GM19193 (cell line): ENCODE measurements around the gene C1QTNF8.

ENCODE experiments used
- POLR2A ChIP-seq: IDR thresholded peaks from 4 replicates; pipeline ENCODE4 v1.6.1; 2011; ENCODE audit not compliant: insufficient read depth, insufficient read length; ENCODE audit errors: extremely low read depth

C1QTNF8 gene

GRCh38 chr16:1097156-1097555 lies 1.1 kb upstream of the C1QTNF8 start:
- TF ChIP-seq POLR2A = no peak

GRCh38 chr16:1095450-1096168 lies 435 bp downstream of the C1QTNF8 start:
- no peak for TF ChIP-seq POLR2A

GRCh38 chr16:1094601-1095449 lies 1.2 kb downstream of the C1QTNF8 start:
- no peak for TF ChIP-seq POLR2A

GRCh38 chr16:1094124-1094479 lies 1.9 kb downstream of the C1QTNF8 start:
- no peak for TF ChIP-seq POLR2A

DNA sequence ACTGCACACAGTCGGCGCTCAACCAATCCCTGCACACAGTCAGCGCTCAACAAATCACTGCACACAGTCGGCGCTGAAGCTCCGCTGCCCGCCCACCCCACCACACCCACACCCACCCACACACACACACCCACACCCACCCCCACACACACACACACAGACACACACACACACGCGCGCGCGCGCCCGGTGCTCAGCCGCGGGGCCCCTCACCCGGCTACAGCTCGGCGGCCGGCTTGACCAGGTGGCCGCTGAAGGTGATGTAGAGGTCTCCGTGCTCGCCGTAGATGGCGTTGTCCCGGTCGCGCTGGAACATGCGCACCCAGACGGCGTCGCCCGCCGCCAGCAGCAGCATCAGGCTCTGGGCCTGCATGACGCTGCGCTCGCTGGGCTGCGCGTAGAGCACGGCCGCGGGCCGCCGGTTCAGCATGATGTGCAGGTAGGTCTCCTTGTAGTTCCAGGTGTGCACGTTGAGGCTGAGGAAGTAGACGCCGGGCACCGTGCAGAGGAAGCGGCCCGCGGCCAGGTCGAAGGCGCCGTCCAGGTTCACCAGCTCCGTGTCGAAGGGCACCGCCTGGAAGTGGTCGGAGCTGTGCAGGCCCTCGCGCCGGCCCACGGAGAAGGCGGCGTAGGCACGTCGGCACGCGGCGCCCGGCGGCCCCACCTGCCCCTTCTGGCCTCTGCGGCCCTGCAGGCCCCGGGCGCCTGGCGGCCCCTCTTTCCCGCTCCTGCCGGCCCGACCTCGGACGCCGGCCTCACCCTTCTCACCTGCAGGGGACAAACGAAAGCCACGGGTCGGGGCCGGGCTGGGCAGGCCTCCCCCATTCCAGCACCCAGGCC lies 2.5 kb downstream of the C1QTNF8 start:
- no peak for TF ChIP-seq POLR2A

- TF ChIP-seq POLR2A = no peak
These were observed 4.0 kb downstream of the C1QTNF8 start for GRCh38 chr16:1091992-1092552.

- no peak for TF ChIP-seq POLR2A
These were observed 5.1 kb downstream of the C1QTNF8 start for GRCh38 chr16:1090620-1091587.

- TF ChIP-seq POLR2A = no peak
These were observed 6.0 kb downstream of the C1QTNF8 start for GRCh38 chr16:1089822-1090619.

- no peak for TF ChIP-seq POLR2A
These were observed 6.6 kb downstream of the C1QTNF8 start for GRCh38 chr16:1089439-1089821.

DNA sequence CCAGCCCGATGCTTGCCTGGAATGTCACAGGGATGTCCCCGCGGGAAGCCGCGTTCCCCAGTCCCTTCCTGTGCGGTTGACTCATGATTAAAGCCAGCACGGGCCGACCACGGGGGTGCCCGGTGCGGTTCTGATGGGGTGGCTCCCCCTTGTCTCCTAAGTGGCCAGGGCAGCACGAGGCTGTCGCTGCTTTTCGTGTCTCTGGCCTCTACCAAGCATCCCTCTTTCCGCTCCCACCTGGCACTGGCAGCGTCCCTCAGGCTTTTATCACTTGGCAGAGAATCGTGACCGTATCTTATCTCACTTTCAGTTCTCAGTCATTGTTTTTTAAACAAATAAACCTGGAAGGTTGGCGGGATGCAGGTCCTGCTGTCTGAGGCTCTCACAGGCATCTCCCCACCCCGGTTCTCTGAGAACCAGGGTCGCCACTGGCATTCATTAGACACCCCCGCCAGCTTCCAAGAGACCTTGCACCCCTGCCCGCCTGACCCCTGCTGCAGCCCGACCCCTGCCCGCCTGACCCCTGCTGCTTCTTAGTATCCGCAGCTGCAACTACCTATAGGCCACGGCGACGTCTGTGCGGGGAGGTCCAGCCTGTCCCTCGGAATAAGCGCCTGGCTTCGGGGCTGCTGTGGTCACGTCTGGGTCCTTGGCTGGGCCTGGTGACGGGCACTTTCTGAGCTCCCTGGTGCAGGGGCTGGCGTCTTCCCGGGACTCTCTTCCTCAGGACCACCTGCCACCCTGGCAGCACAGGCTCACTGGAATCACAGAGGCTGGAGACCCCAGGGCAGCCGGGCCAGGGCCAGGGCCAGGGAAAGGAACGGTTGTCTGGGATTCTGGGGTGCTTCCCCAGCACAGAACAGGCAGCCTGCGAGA lies 7.5 kb downstream of the C1QTNF8 start:
- TF ChIP-seq POLR2A = no peak

DNA sequence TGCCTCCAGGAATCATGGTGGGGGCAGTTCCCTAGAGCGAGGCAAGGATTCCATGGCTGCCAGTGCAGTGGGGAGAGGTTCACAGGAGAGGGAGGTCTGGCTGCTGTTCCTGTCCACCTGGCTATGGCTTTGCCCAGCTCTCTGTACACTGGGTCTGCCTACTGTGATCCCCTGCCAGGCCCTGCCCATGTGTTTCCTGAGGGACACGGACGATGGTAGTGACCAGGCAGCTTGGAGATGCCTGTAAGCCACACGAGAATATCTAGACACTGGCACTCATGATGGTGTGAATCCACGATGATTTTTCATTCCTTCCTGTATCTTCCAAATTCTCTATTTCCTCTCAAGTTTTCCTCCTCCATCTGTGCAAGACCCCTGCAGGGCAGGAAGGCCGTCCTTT lies 11.1 kb downstream of the C1QTNF8 start:
- TF ChIP-seq POLR2A = no peak
